GM12891 (cell line): Measurements from ENCODE around the gene EXOC1.

ENCODE experiments used
- POLR2A ChIP-seq: IDR thresholded peaks from 2 replicates; pipeline ENCODE4 v1.6.1; 2011; ENCODE audit warnings: low read depth, low read length, control low read depth
- POLR2AphosphoS5 ChIP-seq: IDR thresholded peaks from 2 replicates; pipeline ENCODE4 v1.6.1; 2011; ENCODE audit warnings: low read depth, low read length, control low read depth
- TAF1 ChIP-seq: IDR thresholded peaks from 2 replicates; pipeline ENCODE4 v1.6.1; 2011; ENCODE audit warnings: low read depth, low read length, control low read depth

GRCh38 chr4:55865228-55865806 is 11.9 kb downstream of the EXOC1 start:
- no peak for TF ChIP-seq TAF1
- TF ChIP-seq POLR2AphosphoS5: no peak
- TF ChIP-seq POLR2A: no peak
